H1 (cell line): ENCODE results near the gene MTF2. TPM values are rescaled to one million over a fixed set of nuclear protein-coding genes. Genes with fewer than 3 reads are reported as not detected.

ENCODE experiments used
- CBX5 ChIP-seq: fragments of 300-800, 300-1000 bp; sonication (generic); IDR thresholded peaks from 2 replicates; pipeline ENCODE4 v1.7.1; 2016; ENCODE audit warnings: antibody characterized with exemption, low read length, low read depth
- CHD7 ChIP-seq: fragments of 300-600 bp; sonication (generic); IDR thresholded peaks from 2 replicates; pipeline ENCODE4 v1.7.1; 2012; ENCODE audit warnings: low read length, moderate library complexity, mild to moderate bottlenecking, inconsistent platforms; ENCODE audit not compliant: insufficient replicate concordance
- CREB1 ChIP-seq: IDR thresholded peaks from 2 replicates; pipeline ENCODE4 v1.6.1; 2012; ENCODE audit warnings: inconsistent platforms
- CTCF ChIP-seq, 3 experiments: IDR thresholded peaks; 1 replicate in 2 of 3; 2 replicates in 1 of 3; pipeline versions ENCODE4 v1.5.1 to v1.6.1; 2011; ENCODE audit warnings: low read length in 3 of 3, mild to moderate bottlenecking in 3 of 3, inconsistent platforms in 2 of 3, low read depth in 1 of 3, moderate library complexity in 1 of 3; ENCODE audit not compliant: insufficient read depth in 1 of 3; ENCODE audit errors: control extremely low read depth in 1 of 3
- FOSL1 ChIP-seq: IDR thresholded peaks from 2 replicates; pipeline ENCODE4 v1.6.1; 2011; ENCODE audit warnings: mild to moderate bottlenecking, low read depth, low read length, moderate library complexity; ENCODE audit not compliant: insufficient read depth
- RAD21 ChIP-seq, 2 experiments: IDR thresholded peaks in 1 of 2; conservative IDR thresholded peaks in 1 of 2; 2 replicates each; pipeline ENCODE4 v1.6.1; 2011; ENCODE audit warnings: low read depth in 2 of 2, low read length in 2 of 2, improper control_type of control experiment in 1 of 2, inconsistent platforms in 1 of 2, mild to moderate bottlenecking in 1 of 2, moderate library complexity in 1 of 2
- SAP30 ChIP-seq: fragments of 300-600 bp; sonication (generic); IDR thresholded peaks from 2 replicates; pipeline ENCODE4 v1.7.1; 2012; ENCODE audit warnings: low read length, moderate library complexity, mild to moderate bottlenecking, inconsistent platforms; ENCODE audit not compliant: insufficient read depth, insufficient replicate concordance
- polyA plus RNA-seq, 7 experiments: library from polyadenylated mRNA; depleted of rRNA in 3 of 7; stranded (reverse) in 5 of 7; unstranded in 2 of 7; fragments of >200 nt in 5 of 7; fragments of 200-250 nt in 2 of 7; gene quantifications; 1 replicate in 5 of 7; 2 replicates in 1 of 7; 4 replicates in 1 of 7; pipeline versions ENCODE4 v1.2.1 to v1.2.3, GENCODE V29; 2011 to 2013; ENCODE audit warnings: missing spikeins in 2 of 7, mixed read lengths in 2 of 7
- total RNA-seq: library from RNA; stranded (reverse); fragmentation: NEBNext Ultra II Directional; extraction: Animal tissue kit (Norgen Biotek cat#: 25700); gene quantifications from 2 replicates; pipeline ENCODE4 v1.2.1, GENCODE V29; 2021

MTF2 gene
- total and polyA plus RNA-seq, 2 of the 8 experiments (the other 6 are each of a cell fraction or from before 2014, with no cell fraction given): 72.1 to 102 TPM

GRCh38 chr1:93078986-93079654 lies at the start of gene MTF2 (continued):
- TF ChIP-seq CHD7 (peak; percentile 43), CREB1 (peak; percentile 91), RAD21 (IDR thresholded peaks at IDR 0.05 in 1 of 2, conservative IDR thresholded peaks at IDR 0.05 in 1 of 2; ENCODE audit: low read depth in 2 of 2, low read length in 2 of 2) (peak; percentile 22 to 24; a peak in 1 of 4 replicates), FOSL1 (0 out of 2 replicates have a peak, but pooled peaks have one; percentile 4), CBX5 (no peak), SAP30 (peak; percentile 41), CTCF (IDR thresholded peaks at IDR 0.05; ENCODE audit: control extremely low read depth in 1 of 3, insufficient read depth in 1 of 3, low read depth in 1 of 3, low read length in 3 of 3) (peak in 1 of 3 experiments; percentile 19; a peak in 1 of 4 replicates)
